Activated T-cell treated with anti-CD3 and anti-CD28 coated beads, Interleukin-2, amount 50 U/mL, for 24 hours (primary cell): ENCODE data around the gene HAPLN1.

Experiments used
- DNase-seq: peaks from one replicate; pipeline ENCODE4 v3.0.0-alpha.2; 2020
- H3K27ac Mint-ChIP-seq: 2 replicates; pipeline ENCODE4 v1.8.0; 2020; ENCODE audit warnings: mild to moderate bottlenecking, mixed read lengths
- H3K27me3 Mint-ChIP-seq: 2 replicates; pipeline ENCODE4 v1.8.0; 2020; ENCODE audit warnings: mixed read lengths
- H3K36me3 Mint-ChIP-seq: 2 replicates; pipeline ENCODE4 v1.8.0; 2020; ENCODE audit warnings: low read depth, mixed read lengths
- H3K4me1 Mint-ChIP-seq: 2 replicates; pipeline ENCODE4 v1.8.0; 2020; ENCODE audit warnings: low read depth, mixed read lengths
- H3K4me3 Mint-ChIP-seq: 2 replicates; pipeline ENCODE4 v1.8.0; 2020; ENCODE audit warnings: mild to moderate bottlenecking, moderate library complexity, mixed read lengths
- H3K9me3 Mint-ChIP-seq: 2 replicates; pipeline ENCODE4 v1.8.0; 2020; ENCODE audit warnings: mixed read lengths

The HAPLN1 gene

GRCh38 chr5:83689881-83690280 lies 30.8 kb downstream of the HAPLN1 start:
- no peaks in the 10 kb centered on the region for H3K36me3 Mint-ChIP-seq
- H3K4me3 Mint-ChIP-seq = no peak overlapping the region
- no peaks in the 10 kb centered on the region for H3K27me3 Mint-ChIP-seq
- H3K27ac Mint-ChIP-seq = no peak overlapping the region
- no peaks in the 10 kb centered on the region for H3K9me3 Mint-ChIP-seq
- DNase-seq = no peak
- H3K4me1 Mint-ChIP-seq = no peaks in the 10 kb centered on the region

GRCh38 chr5:83688281-83688680 lies 32.4 kb downstream of the HAPLN1 start:
- DNase-seq = no peak

GRCh38 chr5:83687124-83687619 lies 33.5 kb downstream of the HAPLN1 start:
- no peak overlapping the region for H3K27ac Mint-ChIP-seq
- no peak overlapping the region for H3K4me3 Mint-ChIP-seq
- no peak for DNase-seq
- no peaks in the 10 kb centered on the region for H3K36me3 Mint-ChIP-seq
- H3K9me3 Mint-ChIP-seq = no peaks in the 10 kb centered on the region
- H3K4me1 Mint-ChIP-seq = no peaks in the 10 kb centered on the region
- peaks cover 3% of the 10 kb centered on the region for H3K27me3 Mint-ChIP-seq

More at GRCh38 chr5:83688281-83688680, 32.4 kb downstream of the HAPLN1 start:
- Mint-ChIP-seq H3K27ac (no peak overlapping the region), H3K4me3 (no peak overlapping the region), H3K27me3 (peaks cover under 1% of the 10 kb centered on the region), H3K36me3 (no peaks in the 10 kb centered on the region), H3K4me1 (no peaks in the 10 kb centered on the region), H3K9me3 (no peaks in the 10 kb centered on the region)

GRCh38 chr5:83686251-83686650 lies 34.4 kb downstream of the HAPLN1 start:
- Mint-ChIP-seq H3K27me3 (peaks cover 3% of the 10 kb centered on the region), H3K27ac (no peak overlapping the region), H3K4me3 (no peak overlapping the region), H3K4me1 (no peaks in the 10 kb centered on the region), H3K9me3 (no peaks in the 10 kb centered on the region), H3K36me3 (no peaks in the 10 kb centered on the region)
- no peak for DNase-seq

- no peak overlapping the region for H3K4me3 Mint-ChIP-seq
- peaks cover 3% of the 10 kb centered on the region for H3K27me3 Mint-ChIP-seq
- H3K27ac Mint-ChIP-seq = no peak overlapping the region
These were observed 36.8 kb downstream of the HAPLN1 start for GRCh38 chr5:83683836-83684235.

GRCh38 chr5:83672646-83673045 lies 48.0 kb downstream of the HAPLN1 start:
- no peak for DNase-seq
- Mint-ChIP-seq H3K27ac (no peak overlapping the region), H3K9me3 (no peaks in the 10 kb centered on the region), H3K27me3 (peaks cover 6% of the 10 kb centered on the region), H3K4me1 (no peaks in the 10 kb centered on the region), H3K4me3 (no peak overlapping the region), H3K36me3 (no peaks in the 10 kb centered on the region)

More at GRCh38 chr5:83683836-83684235, 36.8 kb downstream of the HAPLN1 start:
- Mint-ChIP-seq H3K4me1 (no peaks in the 10 kb centered on the region), H3K36me3 (no peaks in the 10 kb centered on the region), H3K9me3 (no peaks in the 10 kb centered on the region)
- no peak for DNase-seq

GRCh38 chr5:83672158-83672557 lies 48.5 kb downstream of the HAPLN1 start:
- Mint-ChIP-seq H3K4me3 (no peak overlapping the region), H3K9me3 (no peaks in the 10 kb centered on the region), H3K36me3 (no peaks in the 10 kb centered on the region), H3K4me1 (no peaks in the 10 kb centered on the region), H3K27me3 (peaks cover 6% of the 10 kb centered on the region), H3K27ac (no peak overlapping the region)
- no peak for DNase-seq

- Mint-ChIP-seq H3K4me3 (no peak overlapping the region), H3K36me3 (no peaks in the 10 kb centered on the region), H3K27me3 (peaks cover 10% of the 10 kb centered on the region), H3K9me3 (no peaks in the 10 kb centered on the region), H3K27ac (no peak overlapping the region), H3K4me1 (no peaks in the 10 kb centered on the region)
- DNase-seq = no peak
These were observed 55.0 kb downstream of the HAPLN1 start for GRCh38 chr5:83665631-83666030.

GRCh38 chr5:83662558-83662957 lies 58.1 kb downstream of the HAPLN1 start:
- DNase-seq = no peak
- peaks cover 3% of the 10 kb centered on the region for H3K27me3 Mint-ChIP-seq
- no peaks in the 10 kb centered on the region for H3K9me3 Mint-ChIP-seq
- H3K27ac Mint-ChIP-seq = no peak overlapping the region
- H3K4me3 Mint-ChIP-seq = no peak overlapping the region
- no peaks in the 10 kb centered on the region for H3K36me3 Mint-ChIP-seq
- H3K4me1 Mint-ChIP-seq = no peaks in the 10 kb centered on the region

GRCh38 chr5:83657807-83658525 lies 62.7 kb downstream of the HAPLN1 start:
- Mint-ChIP-seq H3K4me3 (no peak overlapping the region), H3K9me3 (no peaks in the 10 kb centered on the region), H3K36me3 (no peaks in the 10 kb centered on the region), H3K27ac (no peak overlapping the region), H3K27me3 (no peaks in the 10 kb centered on the region), H3K4me1 (no peaks in the 10 kb centered on the region)
- no peak for DNase-seq

GRCh38 chr5:83654427-83654994 lies 66.1 kb downstream of the HAPLN1 start:
- H3K27me3 Mint-ChIP-seq = peaks cover 7% of the 10 kb centered on the region
- DNase-seq = no peak

GRCh38 chr5:83653669-83654068 lies 67.0 kb downstream of the HAPLN1 start:
- no peaks in the 10 kb centered on the region for H3K36me3 Mint-ChIP-seq
- H3K4me3 Mint-ChIP-seq = no peak overlapping the region
- H3K27ac Mint-ChIP-seq = no peak overlapping the region
- H3K4me1 Mint-ChIP-seq = no peaks in the 10 kb centered on the region
- H3K27me3 Mint-ChIP-seq = peaks cover 7% of the 10 kb centered on the region
- DNase-seq = no peak
- H3K9me3 Mint-ChIP-seq = no peaks in the 10 kb centered on the region

More at GRCh38 chr5:83654427-83654994, 66.1 kb downstream of the HAPLN1 start:
- H3K27ac Mint-ChIP-seq = no peak overlapping the region
- no peaks in the 10 kb centered on the region for H3K36me3 Mint-ChIP-seq
- H3K4me1 Mint-ChIP-seq = no peaks in the 10 kb centered on the region
- no peak overlapping the region for H3K4me3 Mint-ChIP-seq
- H3K9me3 Mint-ChIP-seq = no peaks in the 10 kb centered on the region

GRCh38 chr5:83645936-83646335 lies 74.7 kb downstream of the HAPLN1 start:
- Mint-ChIP-seq H3K4me3 (no peak overlapping the region), H3K27me3 (peaks cover 3% of the 10 kb centered on the region), H3K36me3 (no peaks in the 10 kb centered on the region), H3K27ac (no peak overlapping the region), H3K9me3 (no peaks in the 10 kb centered on the region), H3K4me1 (no peaks in the 10 kb centered on the region)
- DNase-seq = no peak

GRCh38 chr5:83644301-83644700 lies 76.4 kb downstream of the HAPLN1 start:
- Mint-ChIP-seq H3K36me3 (no peaks in the 10 kb centered on the region), H3K27me3 (peaks cover 5% of the 10 kb centered on the region), H3K4me1 (no peaks in the 10 kb centered on the region), H3K27ac (no peak overlapping the region), H3K4me3 (no peak overlapping the region), H3K9me3 (no peaks in the 10 kb centered on the region)
- no peak for DNase-seq

GRCh38 chr5:83641946-83642345 lies 78.7 kb downstream of the HAPLN1 start:
- DNase-seq = no peak
- Mint-ChIP-seq H3K4me1 (no peaks in the 10 kb centered on the region), H3K4me3 (no peak overlapping the region), H3K36me3 (no peaks in the 10 kb centered on the region), H3K27ac (no peak overlapping the region), H3K27me3 (peaks cover 15% of the 10 kb centered on the region), H3K9me3 (no peaks in the 10 kb centered on the region)
